Hematopoietic multipotent progenitor cell treated with erythropoietin and hydrocortisone succinate and interleukin-3 and kit ligand, for 8 days (in vitro differentiated cells): ENCODE data around the gene RAB27B.
"Not testable (repeated sequence)": the region's sequence is repeated elsewhere in the genome, so short reads cannot be mapped to it uniquely, and the experiment has no call there.

ENCODE experiments used
- DNase-seq: peaks from one replicate; pipeline ENCODE4 v3.0.0-alpha.2; 2015

Gene RAB27B

DNA sequence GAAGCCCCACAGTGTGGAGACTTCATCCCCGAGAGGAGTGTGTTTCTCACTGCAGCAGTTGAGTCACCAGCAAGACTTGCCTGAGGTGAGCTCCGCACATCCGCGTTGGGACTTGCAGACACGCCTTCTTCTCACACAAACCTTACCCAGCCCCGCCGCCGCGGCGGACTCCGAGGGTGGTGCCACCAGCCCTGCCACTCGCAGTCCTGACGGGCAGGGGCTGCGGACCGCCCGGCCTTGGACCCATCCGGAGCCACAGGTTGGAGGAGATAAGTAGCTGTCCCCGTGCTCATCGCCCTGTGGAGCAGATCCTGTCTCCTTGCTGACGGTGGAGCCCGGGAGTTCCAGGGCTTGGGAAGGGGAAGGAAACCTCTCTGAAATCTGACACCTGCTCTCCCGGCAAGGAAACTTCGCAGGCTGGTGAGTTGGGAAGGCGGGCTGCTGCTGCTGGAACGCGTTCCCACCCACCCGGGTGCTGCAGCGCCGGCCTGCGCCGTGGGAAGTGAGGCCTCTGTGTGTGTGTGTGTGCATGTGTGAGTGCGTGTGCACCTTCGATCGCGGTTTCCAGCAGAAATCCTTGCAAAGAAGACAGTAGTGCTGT lies at the start of gene RAB27B:
Gene RAB27B (plus strand): TSS at position 197 of the 601 bp plus-strand sequence. CDS start 49,109 bp downstream, outside the sequence.
- peak; percentile 85 for DNase-seq

- no peak for DNase-seq
Observed at GRCh38 chr18:54780285-54780861, 47.9 kb upstream of the RAB27B start.

GRCh38 chr18:54780970-54781369 lies 47.3 kb upstream of the RAB27B start:
- no peak for DNase-seq

DNA sequence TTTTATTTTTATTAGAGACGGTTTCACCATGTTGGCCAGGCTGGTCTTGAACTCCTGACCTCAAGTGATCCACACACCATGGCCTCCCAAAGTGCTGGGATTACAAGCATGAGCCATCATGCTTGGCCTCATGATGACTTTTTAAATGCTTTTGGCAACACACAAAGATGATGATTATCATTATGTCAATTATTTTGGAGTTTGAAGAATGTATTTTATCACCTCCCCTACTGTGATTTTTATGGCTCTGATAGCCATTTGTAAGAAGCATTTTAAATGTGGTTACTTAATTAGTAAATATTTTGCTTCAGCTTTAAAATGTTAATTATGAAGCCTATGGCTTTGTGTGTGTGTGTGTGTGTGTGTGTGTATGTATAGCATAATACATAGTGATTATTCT lies 45.1 kb upstream of the RAB27B start:
- no peak for DNase-seq

DNA sequence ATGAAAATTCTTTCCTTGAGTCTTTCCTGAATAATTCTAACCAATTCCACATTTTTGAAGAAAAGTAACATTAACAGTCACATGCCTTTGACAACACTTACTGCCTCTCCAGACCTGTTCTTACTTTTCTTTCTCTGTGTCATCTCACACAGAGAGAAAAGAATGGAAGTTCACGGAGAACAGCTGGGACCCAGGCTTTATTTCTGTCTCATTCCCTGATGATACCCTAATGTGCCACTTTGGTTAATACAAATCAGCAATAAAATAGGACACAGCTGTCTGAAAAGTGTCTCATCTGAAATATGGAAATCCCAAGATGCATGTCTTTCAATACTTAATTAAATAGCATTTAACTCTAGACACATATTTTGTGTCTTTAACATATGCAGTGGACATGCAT lies 42.1 kb upstream of the RAB27B start:
- no peak for DNase-seq

DNA sequence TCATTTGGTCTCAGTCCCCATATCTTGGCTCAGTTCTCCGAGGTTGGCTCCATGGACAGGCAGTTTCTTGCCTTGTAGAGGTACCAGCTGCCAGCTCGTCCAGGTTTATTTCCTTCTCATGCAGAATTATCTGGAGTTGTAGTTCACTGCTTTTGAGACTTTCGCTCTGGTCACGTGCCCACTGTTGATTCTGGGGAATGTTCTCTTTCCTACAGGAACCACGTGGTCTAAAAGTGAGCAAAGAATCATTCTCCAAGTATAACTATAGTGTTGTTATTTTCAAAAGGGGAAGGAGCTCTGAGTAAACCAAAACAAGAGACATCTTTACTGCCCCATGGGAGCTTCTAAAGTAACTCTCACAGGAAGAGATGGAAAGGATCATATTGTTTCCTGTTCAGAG lies 41.2 kb upstream of the RAB27B start:
- no peak for DNase-seq

GRCh38 chr18:54787616-54788015 lies 40.7 kb upstream of the RAB27B start:
- DNase-seq = no peak

DNA sequence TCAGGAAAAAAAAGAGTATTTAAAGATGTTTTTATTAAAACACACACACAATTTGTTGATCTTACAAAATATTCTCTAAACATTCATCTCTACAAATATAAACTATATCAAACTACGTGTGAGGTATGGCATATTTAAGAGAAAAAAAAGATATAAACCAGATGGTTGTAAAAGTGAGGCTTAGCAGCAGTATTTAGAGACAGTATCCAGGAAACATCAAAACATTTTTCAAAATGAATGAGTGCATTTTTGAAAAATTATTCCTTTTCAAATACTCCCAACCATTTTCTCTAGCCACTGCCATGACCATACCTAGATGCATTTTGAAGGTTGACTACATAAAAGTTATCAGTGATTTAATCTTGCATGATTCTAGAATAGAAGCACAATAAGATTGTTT lies 38.2 kb upstream of the RAB27B start:
- DNase-seq = no peak

GRCh38 chr18:54791657-54792056 lies 36.6 kb upstream of the RAB27B start:
- DNase-seq = no peak

GRCh38 chr18:54792079-54792478 lies 36.2 kb upstream of the RAB27B start:
- no peak for DNase-seq

- no peak for DNase-seq
Observed at GRCh38 chr18:54794823-54795222, 33.5 kb upstream of the RAB27B start.

GRCh38 chr18:54798186-54798585 lies 30.1 kb upstream of the RAB27B start:
- DNase-seq = no peak

GRCh38 chr18:54801374-54801773 lies 26.9 kb upstream of the RAB27B start:
- no peak for DNase-seq

DNA sequence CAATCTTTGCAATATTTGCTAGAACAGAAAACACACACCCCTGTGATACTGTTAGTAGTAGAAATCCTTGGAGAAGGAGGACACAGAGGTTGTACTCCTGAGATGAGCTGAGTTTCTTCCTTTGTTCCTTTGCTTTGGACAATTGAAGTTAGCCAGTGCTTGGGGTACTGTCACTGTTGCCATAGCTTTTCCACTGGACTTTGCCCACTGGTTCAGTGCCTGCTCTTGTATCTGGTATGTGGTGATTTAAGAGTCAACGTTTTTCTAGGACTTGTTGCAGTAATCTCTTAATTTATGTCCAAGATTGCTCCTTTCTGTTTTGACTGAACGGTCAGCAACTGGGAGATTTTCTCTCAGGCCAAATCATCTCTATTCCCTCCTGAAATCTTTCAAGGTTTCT lies 26.1 kb upstream of the RAB27B start:
- DNase-seq = no peak

DNA sequence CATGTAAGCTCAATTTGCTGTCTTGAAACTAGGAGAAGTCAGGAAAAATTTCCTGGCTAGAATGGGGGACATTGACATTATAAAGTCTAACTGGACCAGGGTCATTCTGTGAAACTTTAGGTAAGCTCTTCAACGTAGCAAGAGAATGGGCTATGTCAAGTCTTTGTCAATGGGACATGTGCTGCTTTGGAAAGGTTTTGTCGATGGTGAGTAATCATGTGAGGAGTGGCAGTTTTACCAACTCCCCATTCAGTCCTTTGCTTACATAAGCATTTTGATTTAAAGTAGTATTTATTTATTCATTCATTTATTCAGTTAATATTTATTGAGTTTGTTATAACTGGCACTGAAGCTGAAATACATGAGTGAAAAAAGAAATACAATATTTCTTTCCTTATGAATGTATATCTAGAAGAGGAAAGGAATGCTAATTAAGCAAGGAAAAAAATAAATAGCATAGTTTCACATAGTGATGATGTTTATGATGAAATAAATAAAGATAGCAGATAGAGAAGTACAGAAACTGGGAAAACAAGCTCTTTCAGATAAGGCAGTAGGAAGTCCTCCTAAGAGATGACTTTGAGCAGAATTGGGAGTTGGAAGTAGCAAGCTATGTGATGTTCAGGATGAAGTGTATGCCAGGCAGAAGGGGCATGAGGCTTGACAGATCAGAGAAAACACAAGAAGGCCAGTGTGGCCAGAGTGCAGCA lies 25.4 kb upstream of the RAB27B start:
- DNase-seq = no peak

DNA sequence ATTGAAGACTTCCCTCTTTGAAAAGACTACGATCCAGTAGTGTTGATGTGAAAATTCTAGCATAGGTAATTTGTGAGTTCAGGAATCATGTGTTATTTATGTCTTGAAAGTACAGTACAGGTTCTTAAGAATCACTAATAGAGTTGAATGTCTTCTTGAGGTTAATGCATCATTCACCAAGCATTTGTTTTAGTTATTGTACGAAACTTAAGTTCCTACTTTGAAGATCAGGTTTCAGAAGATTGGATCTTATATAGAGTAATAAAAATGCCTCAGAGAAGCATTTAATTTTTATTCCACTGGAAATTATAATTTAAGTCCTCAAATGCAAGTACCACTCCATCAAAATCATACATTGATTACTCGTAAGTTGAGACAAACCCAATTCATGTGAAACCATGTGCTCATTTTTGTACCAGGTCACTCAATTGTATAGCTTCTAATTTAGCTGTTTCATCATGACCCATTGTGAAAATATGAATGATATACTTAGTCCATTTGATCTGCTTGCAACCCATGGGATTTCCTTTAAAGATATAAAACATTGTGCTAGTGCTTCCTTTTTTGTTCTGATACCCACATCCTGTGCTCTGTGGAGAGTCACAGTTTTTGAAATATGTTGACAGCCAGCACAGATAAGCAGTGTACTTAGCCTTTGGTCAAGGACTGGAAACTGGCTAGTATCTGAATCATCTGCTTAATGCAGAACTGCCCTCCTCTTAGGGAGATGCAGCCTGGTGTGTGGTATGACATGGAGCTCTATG lies 22.5 kb upstream of the RAB27B start:
- peak; percentile 89 for DNase-seq

- peak; percentile 42 for DNase-seq
Observed at GRCh38 chr18:54806526-54806925, 21.8 kb upstream of the RAB27B start.

DNA sequence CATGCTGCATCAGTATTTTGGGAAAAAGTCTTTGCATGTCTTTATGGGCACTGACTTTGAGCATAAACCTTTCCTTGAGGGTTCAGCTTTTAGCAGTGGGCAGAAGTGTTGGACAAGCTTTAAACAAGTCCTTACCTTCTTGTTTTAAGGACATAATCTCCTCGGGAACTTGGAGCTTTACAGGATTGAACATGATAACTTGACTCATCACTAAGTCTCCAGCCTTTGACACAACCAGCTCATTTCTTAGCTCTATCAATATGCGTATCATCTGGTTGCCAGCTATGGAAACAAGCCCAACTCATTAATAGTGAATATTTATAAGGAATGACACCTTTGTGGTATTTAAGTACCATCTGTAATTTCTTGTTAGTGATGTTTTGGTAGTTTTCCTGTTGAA lies 21.0 kb upstream of the RAB27B start:
- no peak for DNase-seq

DNA sequence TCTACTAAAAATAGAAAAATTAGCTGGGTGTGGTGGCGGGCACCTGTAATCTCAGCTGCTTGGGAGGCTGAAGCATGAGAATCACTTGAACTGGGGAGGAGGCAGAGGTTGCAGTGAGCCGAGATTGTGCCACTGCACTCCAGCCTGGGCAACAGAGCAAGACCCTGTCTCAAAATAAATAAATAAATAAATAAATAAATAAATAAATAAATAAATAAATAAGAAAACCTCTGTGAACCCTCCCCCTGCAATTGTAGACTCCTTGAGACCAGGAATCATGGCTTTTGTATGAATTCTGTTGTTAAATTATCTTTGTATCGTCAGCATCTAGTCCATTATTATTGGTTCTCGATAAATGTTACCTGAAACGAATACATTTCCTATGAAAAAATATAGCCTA lies 17.6 kb upstream of the RAB27B start:
- not testable (repeated sequence) for DNase-seq

DNA sequence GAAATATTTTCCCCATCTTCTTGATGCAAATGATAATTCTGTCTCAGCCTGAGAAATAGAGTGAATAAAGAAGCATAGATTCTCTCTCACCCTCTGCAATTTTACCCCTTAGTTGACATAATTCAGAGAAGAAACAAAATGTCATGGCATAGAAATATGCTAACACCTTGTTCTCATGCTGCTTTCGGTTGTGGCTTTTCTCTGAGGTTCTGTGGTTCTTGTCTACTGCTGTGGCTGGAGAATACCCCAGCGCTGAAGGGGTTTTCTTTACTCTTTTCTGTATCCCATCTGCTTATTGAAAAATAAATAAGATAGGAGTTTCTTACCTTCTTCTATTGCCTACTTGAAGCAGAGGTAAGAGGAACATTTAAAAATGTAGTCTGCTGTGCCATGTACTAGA lies 15.4 kb upstream of the RAB27B start:
- no peak for DNase-seq

DNA sequence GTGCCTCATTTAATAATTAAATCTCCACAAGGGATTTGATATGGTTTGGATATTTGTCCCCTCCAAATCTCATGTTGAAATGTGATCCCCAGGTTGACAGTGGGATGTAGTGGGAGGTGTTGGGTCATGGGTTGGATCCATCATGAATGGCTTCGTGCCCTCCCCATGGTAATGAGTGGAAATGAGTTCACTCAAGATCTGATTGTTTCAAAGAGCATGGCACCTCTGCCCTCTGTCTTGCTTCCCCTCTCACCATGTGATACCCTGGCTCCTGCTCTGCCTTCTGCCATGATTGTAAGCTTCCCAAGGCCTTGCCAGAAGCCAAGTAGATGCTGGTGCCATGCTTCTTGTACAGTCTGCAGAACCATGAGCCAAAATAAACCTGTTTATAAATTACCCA lies 15.0 kb upstream of the RAB27B start:
- no peak for DNase-seq

DNA sequence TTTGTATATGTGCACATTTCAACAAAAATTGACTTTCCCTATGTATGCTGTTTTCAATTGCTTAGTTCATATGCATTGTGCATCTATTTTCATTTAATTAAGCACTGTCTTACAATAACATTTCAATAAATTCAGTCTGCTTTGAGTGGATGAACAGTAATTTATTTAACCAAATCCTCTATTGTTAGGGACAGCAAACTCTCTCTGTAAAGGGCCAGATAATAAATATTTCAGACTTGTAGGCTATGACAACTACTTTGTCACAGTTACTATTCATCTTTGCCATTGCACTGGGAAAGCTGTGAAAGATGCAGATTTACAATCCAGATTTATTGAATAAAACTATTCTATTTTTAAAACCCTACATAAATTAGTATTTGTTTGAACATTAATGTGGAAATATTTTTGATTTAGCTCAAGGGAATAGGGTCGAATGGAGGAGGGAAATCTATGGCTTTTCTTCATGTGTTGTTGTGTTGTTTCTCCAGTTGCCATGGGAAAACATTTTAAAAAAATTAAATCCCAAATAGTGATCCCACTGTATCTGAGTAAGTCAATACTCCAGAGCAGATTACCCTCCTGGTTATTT lies 14.2 kb upstream of the RAB27B start:
- DNase-seq = no peak

DNA sequence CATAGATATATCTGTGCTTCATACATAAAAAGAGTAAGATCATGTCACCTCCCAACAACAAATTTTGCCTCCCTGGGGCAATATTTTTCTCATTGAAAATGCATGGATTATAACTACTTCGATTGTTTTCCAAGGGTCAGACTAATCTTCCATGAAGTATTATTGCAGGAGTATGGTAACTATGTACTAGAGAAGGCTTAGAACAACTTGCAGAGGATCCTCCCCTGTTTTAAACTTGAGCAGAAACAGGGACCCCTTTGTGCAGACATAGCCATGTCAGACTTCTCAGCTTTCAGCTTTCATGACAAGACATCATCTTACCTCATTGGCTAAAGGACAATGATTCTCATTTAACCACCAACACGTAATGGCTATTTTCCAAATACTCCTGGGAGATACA lies 13.2 kb upstream of the RAB27B start:
- DNase-seq = no peak
